ENCODE data around the gene PTAR1.

Gene PTAR1

GRCh38 chr9:69746859-69747560 is 12.8 kb downstream of the PTAR1 start:
- Mint-ChIP-seq H3K27ac (no peak overlapping the region), H3K36me3 (ENCODE audit: low read depth) (peaks cover 30% of the 10 kb centered on the region), H3K9me3 (no peaks in the 10 kb centered on the region), H3K4me3 (no peak overlapping the region), H3K27me3 (ENCODE audit: low read depth, poor library complexity) (no peaks in the 10 kb centered on the region), H3K4me1 (no peaks in the 10 kb centered on the region)
- DNase-seq = no peak
- TF ChIP-seq, protein P1, sequence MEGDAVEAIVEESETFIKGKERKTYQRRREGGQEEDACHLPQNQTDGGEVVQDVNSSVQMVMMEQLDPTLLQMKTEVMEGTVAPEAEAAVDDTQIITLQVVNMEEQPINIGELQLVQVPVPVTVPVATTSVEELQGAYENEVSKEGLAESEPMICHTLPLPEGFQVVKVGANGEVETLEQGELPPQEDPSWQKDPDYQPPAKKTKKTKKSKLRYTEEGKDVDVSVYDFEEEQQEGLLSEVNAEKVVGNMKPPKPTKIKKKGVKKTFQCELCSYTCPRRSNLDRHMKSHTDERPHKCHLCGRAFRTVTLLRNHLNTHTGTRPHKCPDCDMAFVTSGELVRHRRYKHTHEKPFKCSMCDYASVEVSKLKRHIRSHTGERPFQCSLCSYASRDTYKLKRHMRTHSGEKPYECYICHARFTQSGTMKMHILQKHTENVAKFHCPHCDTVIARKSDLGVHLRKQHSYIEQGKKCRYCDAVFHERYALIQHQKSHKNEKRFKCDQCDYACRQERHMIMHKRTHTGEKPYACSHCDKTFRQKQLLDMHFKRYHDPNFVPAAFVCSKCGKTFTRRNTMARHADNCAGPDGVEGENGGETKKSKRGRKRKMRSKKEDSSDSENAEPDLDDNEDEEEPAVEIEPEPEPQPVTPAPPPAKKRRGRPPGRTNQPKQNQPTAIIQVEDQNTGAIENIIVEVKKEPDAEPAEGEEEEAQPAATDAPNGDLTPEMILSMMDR (IDR thresholded peaks at IDR 0.05) = no peak

- peaks cover 30% of the 10 kb centered on the region for H3K36me3 Mint-ChIP-seq (ENCODE audit: low read depth)
These were observed 13.9 kb downstream of the PTAR1 start for GRCh38 chr9:69745716-69746437.

GRCh38 chr9:69744688-69745380 is 15.0 kb downstream of the PTAR1 start:
- no peaks in the 10 kb centered on the region for H3K27me3 Mint-ChIP-seq (ENCODE audit: low read depth, poor library complexity)
- peaks cover 34% of the 10 kb centered on the region for H3K36me3 Mint-ChIP-seq (ENCODE audit: low read depth)
- H3K9me3 Mint-ChIP-seq = no peaks in the 10 kb centered on the region
- H3K4me1 Mint-ChIP-seq = no peaks in the 10 kb centered on the region
- no peak for DNase-seq
- H3K27ac Mint-ChIP-seq = no peak overlapping the region
- no peak overlapping the region for H3K4me3 Mint-ChIP-seq
- TF ChIP-seq, protein P1 (IDR thresholded peaks at IDR 0.05) = no peak

More at GRCh38 chr9:69745716-69746437, 13.9 kb downstream of the PTAR1 start:
- H3K9me3 Mint-ChIP-seq = no peaks in the 10 kb centered on the region
- H3K27me3 Mint-ChIP-seq (ENCODE audit: low read depth, poor library complexity) = no peaks in the 10 kb centered on the region
- TF ChIP-seq, protein P1 (IDR thresholded peaks at IDR 0.05) = no peak
- no peak for DNase-seq
- no peak overlapping the region for H3K4me3 Mint-ChIP-seq
- H3K27ac Mint-ChIP-seq = no peak overlapping the region
- H3K4me1 Mint-ChIP-seq = no peaks in the 10 kb centered on the region

GRCh38 chr9:69743930-69744329 is 15.9 kb downstream of the PTAR1 start:
- Mint-ChIP-seq H3K27ac (peak overlapping the region; percentile 41), H3K4me3 (no peak overlapping the region), H3K27me3 (ENCODE audit: low read depth, poor library complexity) (no peaks in the 10 kb centered on the region), H3K36me3 (ENCODE audit: low read depth) (peaks cover 43% of the 10 kb centered on the region), H3K9me3 (no peaks in the 10 kb centered on the region), H3K4me1 (no peaks in the 10 kb centered on the region)
- no peak for DNase-seq
- TF ChIP-seq, protein P1 (IDR thresholded peaks at IDR 0.05) = no peak

GRCh38 chr9:69740872-69741505 is 18.8 kb downstream of the PTAR1 start:
- Mint-ChIP-seq H3K36me3 (ENCODE audit: low read depth) (peaks cover 51% of the 10 kb centered on the region), H3K27me3 (ENCODE audit: low read depth, poor library complexity) (no peaks in the 10 kb centered on the region), H3K4me3 (no peak overlapping the region), H3K9me3 (no peaks in the 10 kb centered on the region), H3K27ac (no peak overlapping the region), H3K4me1 (no peaks in the 10 kb centered on the region)
- TF ChIP-seq, protein P1 (IDR thresholded peaks at IDR 0.05) = no peak
- DNase-seq = no peak

Measured in nephron progenitor cell (in vitro differentiated cells).